ENCODE results near the gene SHISA6. TPM values are rescaled to one million over a fixed set of nuclear protein-coding genes. Genes with fewer than 3 reads are reported as not detected.

The SHISA6 gene
- polyA plus RNA-seq, 1 donor, result 8.9 TPM

- no peak for DNase-seq (ENCODE audit: low read depth)
Observed at GRCh38 chr17:11353601-11354000, 112.6 kb downstream of the SHISA6 start.

DNA sequence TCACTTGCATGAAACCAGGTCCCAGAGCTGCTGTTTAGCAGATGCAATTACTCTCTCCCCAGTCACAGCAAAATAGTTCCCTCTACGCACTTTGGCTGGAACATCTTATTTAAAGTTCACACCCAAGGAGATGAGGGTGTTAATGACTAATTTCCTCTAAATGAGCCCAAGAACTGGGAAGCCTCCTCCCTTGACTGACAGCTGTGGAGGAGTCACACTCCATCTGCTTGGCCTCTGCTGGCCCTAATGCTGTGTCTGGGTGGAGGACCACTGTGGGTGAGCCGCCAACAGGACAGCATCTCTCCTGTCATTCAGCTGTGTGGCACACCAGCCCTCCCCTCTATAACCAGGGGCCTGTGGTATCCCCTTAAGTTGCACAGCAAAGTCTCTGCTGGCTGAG is 115.4 kb downstream of the SHISA6 start:
- no peak for DNase-seq (ENCODE audit: low read depth)

- no peak for DNase-seq (ENCODE audit: low read depth)
Observed at GRCh38 chr17:11363565-11364117, 122.6 kb downstream of the SHISA6 start.

GRCh38 chr17:11366272-11366850 is 125.3 kb downstream of the SHISA6 start:
- no peak for DNase-seq (ENCODE audit: low read depth)

DNA sequence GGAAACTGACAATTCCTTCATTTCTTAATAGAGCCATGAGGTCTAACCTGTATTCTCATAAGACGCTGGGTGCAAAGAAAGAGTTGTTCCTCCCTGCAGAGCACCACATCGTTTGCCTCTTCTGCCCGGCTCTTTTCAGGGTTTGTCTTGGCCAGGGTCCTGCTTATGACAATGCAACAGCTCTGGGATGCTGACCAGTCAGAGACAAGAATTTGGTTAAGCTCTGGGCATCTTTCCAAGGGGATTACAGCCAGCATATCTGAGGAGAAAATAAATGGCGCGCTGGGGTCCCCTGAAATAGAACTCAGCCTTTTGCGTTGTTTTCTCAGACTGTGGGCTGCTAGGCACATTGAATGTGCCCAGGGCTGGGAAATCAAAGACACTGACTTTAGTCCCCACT is 128.6 kb downstream of the SHISA6 start:
- DNase-seq (ENCODE audit: low read depth), result no peak

- DNase-seq (ENCODE audit: low read depth), result no peak
Observed at GRCh38 chr17:11372692-11373091, 131.7 kb downstream of the SHISA6 start.

DNA sequence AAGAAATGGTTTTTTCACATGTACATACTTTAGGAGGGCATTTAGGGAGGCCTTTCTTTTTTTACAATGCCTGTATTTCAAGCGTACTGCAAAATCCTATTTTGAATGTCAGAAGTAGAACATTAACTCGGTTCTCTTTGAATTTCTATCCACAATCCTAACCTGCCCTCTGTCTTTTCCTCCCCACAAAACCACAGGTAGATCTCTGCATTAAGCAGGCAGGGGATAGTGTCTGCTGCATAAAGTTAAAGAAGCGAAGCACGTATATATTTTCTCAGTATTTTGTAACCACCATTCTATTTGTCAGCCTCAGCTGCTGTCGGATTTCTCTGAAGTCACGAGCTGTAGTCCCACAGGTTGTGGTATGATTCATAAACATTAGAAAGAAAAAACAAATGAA is 137.5 kb downstream of the SHISA6 start:
- no peak for DNase-seq (ENCODE audit: low read depth)

DNA sequence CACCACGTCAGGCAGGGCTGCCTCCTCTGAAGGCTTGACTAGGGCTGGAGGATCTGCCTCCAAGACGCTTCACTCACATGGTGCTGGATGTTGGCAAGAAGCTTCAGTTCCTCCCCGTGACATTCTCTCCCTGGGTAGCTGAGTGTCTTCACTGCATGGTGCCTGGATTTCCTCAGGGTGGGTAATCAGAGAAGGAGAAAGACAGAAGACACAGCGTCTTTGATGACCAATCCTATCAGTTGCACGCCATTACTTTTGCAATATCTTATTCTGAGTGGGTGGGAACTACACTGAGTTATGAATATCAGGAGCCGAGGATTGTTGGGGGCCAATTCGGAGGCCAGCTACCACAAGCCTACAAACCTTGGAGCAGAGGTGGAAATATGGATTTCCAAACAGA is 139.7 kb downstream of the SHISA6 start:
- no peak for DNase-seq (ENCODE audit: low read depth)

DNA sequence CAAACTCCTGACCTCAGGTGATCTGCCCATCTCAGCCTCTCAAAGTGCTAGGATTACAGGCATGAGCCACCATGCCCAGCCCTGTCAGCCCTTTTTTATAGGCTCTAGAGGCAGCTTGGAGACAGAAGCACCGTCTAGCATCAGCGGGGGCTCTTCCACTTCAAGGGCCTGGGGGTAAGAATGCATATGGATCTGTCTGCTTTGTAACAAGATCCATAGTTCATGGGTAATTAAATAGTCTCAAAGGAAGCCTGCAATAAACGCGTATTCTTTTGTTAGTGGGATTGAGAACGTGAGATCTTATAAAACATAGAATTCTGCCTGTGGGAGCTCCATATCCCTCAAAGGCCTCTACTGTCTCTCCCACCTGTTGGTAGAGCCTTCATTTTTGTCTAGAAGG is 142.1 kb downstream of the SHISA6 start:
- DNase-seq (ENCODE audit: low read depth), result no peak

GRCh38 chr17:11384131-11384530 is 143.1 kb downstream of the SHISA6 start:
- no peak for DNase-seq (ENCODE audit: low read depth)

DNA sequence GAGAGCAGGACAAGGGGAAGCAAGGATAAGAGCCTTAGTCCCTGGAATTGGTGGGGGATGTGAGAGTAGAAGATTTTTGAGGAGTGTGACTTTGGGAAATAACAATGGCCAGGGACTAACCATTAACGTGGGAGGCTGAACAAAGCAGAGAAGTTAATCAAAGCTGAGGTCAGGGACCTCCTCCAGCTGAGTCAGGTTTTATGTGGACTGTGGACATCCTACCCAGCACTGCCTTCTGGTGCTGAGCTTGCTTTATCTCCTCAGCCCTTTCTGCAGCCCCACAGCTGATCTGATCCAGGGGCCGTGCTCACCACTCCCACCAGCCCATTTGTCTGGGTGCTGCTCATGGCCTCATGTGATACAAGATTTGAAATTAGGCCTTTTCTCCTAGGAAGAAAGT is 146.6 kb downstream of the SHISA6 start:
- no peak for DNase-seq (ENCODE audit: low read depth)

GRCh38 chr17:11388054-11388453 is 147.0 kb downstream of the SHISA6 start:
- DNase-seq (ENCODE audit: low read depth), result no peak

- no peak for DNase-seq (ENCODE audit: low read depth)
Observed at GRCh38 chr17:11389583-11389982, 148.6 kb downstream of the SHISA6 start.

DNA sequence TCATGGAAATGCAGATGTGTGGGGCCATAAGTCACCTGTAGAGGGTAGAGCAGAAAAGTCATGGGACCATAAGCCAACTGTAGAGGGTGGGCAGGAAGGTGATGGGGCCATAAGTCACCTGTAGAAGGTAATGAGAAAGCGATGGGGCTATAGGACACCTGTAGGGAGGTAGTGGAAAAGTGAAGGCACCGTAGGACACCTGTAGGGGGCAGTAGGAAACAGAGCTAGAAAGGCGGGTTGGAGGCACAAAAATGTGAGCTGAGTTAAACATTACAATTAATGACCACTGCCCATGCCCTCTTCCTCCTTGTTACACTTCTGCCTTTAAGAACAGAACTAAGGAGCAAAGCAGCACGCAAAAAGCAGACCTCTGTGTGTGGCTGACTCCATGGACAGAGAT is 150.1 kb downstream of the SHISA6 start:
- no peak for DNase-seq (ENCODE audit: low read depth)

GRCh38 chr17:11404431-11405276 is 163.6 kb downstream of the SHISA6 start:
- no peak for DNase-seq (ENCODE audit: low read depth)

DNA sequence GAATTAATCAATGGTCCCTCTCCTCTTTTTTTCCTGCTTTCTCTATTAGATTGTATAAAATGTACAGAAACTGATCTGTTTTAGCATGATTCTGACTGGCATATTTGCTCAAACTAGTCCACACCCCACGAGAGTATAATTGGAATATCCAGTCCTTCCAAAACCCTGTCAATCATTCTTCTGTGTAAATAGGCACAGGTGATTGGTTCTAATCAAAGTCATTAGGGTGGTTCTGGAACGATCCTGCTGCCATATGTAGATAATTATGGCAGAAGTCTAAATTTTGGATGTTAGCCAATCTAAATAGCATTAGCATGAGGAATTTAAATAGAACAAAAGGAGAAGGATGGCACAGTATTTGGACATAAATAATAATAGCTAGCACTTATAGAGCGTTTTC is 165.7 kb downstream of the SHISA6 start:
- no peak for DNase-seq (ENCODE audit: low read depth)

DNA sequence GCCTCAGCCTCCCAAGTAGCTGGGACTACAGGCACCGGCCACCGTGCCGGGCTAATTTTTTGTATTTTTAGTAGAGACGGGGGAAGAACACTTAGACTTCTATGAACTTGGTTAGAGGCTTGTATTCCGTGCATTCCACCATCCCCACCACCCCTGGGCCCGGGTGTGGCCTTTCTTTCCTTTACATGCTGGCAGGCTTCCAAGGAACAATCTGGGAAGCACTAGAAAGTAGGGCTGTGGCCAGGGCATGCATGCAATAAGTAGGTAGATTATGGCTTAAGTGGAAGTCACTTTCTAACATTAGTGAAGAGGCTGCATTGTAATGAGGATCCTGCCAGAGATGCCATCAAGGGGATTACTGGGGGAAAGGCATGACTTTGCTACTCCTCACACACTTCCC is 171.6 kb downstream of the SHISA6 start:
- no peak for DNase-seq (ENCODE audit: low read depth)

- DNase-seq (ENCODE audit: low read depth), result no peak
Observed at GRCh38 chr17:11418342-11418741, 177.3 kb downstream of the SHISA6 start.

DNA sequence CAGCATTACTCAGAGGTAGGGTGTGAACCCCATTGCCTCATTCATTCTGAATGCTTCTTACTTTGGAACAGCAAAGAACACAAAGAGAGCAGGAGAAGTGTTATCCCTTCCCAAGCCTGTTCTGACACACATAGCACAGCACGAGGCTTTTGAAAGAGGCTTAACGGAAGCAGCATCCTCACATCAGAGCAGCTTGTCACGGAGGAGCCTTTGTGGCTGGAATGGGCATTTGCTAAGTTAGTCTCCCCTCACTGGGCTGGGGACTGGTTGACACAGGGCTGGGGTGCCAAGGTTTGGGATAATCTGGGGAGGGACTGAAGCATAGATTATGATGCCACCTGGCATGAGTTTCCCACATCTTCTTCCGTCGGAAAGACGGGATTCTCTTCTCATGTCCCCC is 189.7 kb downstream of the SHISA6 start:
- DNase-seq (ENCODE audit: low read depth), result no peak

GRCh38 chr17:11438673-11439072 is 197.7 kb downstream of the SHISA6 start:
- DNase-seq (ENCODE audit: low read depth), result no peak

- no peak for DNase-seq (ENCODE audit: low read depth)
Observed at GRCh38 chr17:11441004-11441403, 200.0 kb downstream of the SHISA6 start.

DNA sequence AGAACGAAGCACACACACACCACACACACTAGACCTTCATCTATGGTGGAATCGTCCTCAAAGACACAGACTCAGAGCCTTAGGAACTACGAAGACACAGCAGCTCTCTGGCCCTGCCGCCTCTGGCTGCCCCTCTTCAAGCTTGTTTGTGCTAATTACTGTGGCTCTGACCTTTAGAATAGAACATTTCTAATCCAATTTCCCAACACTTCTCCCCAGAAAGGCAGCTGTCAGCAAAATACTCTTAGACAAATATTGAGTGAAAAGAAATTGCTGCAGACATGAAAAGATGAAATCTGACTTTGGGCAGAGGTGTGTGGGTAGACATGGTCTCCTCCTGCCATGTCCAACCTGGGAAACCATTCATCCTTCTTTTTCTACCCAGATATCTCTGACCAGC is 205.3 kb downstream of the SHISA6 start:
- DNase-seq (ENCODE audit: low read depth), result no peak

DNA sequence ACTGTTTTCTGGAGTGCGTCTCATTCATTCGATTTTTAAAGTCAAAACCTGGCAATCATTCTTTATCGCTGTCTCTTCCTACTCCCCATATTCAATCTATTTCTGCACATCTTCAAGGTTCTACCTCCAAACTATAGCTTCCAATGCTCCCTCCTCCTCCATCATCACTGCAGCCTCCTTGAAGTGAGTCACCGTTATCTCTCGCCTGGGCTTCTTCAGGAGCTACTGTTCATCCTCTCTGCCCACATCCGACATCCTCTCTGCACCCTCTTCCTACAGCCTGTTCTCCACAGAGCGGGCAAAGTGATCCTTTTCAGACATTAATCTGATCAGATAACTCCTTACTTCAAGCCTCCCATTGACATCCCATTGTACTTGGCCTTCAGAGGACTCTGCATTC is 213.1 kb downstream of the SHISA6 start:
- DNase-seq (ENCODE audit: low read depth), result no peak
